ENCODE data around the gene ARL3. TPM values are rescaled to one million over a fixed set of nuclear protein-coding genes. Genes with fewer than 3 reads are reported as not detected.

ARL3 gene
- total RNA-seq, 4 donors from 2014 or later = 1.6 to 3.8 (median 3.2) TPM

DNA sequence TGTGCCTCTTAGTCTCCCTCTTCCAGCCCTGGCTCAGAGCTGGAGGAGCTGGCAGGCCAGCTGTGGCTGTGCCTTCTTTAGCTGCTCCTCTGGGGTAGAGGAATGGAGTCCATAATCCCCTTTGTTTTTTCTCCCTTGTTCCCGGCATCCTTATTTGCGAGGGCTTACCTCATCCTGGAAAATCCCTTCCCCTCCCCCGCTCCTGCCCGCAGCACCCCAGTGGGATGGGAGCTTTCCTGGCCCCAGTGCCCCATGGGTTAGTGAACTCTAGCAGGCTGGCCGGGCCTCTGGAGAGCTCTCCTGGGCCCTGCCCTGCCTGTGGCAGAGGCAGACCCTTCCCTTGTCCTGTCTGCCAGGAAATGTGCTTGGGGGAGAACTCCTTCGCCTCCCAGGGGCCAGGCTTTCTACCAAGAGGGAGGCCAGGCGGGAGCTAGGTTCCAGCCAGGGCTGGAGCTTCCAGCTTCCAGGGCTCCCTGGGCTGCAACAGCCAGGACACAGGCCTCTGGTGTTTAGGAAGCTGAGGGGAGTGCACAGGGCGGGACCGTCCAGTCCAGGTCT lies 86.4 kb downstream of the ARL3 start:
- WGBS, 2 donors = 42 to 58% methylated on average over 9 of the region's 9 CpGs
- peak in 1 of 2 donors; percentile 83 for DNase-seq (ENCODE audit: low spot score in 2 of 2)
- intact Hi-C loops (cut with DNase I; ENCODE audit: low total_unique reads) = no loop called here
- TF ChIP-seq, protein P1, sequence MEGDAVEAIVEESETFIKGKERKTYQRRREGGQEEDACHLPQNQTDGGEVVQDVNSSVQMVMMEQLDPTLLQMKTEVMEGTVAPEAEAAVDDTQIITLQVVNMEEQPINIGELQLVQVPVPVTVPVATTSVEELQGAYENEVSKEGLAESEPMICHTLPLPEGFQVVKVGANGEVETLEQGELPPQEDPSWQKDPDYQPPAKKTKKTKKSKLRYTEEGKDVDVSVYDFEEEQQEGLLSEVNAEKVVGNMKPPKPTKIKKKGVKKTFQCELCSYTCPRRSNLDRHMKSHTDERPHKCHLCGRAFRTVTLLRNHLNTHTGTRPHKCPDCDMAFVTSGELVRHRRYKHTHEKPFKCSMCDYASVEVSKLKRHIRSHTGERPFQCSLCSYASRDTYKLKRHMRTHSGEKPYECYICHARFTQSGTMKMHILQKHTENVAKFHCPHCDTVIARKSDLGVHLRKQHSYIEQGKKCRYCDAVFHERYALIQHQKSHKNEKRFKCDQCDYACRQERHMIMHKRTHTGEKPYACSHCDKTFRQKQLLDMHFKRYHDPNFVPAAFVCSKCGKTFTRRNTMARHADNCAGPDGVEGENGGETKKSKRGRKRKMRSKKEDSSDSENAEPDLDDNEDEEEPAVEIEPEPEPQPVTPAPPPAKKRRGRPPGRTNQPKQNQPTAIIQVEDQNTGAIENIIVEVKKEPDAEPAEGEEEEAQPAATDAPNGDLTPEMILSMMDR (IDR thresholded peaks at IDR 0.05) = no peak
- TF ChIP-seq POLR2A (IDR thresholded peaks at IDR 0.05) = no peak
- no peak overlapping the region for H3K4me3 ChIP-seq (ENCODE audit: low read depth, poor library complexity, severe bottlenecking)

DNA sequence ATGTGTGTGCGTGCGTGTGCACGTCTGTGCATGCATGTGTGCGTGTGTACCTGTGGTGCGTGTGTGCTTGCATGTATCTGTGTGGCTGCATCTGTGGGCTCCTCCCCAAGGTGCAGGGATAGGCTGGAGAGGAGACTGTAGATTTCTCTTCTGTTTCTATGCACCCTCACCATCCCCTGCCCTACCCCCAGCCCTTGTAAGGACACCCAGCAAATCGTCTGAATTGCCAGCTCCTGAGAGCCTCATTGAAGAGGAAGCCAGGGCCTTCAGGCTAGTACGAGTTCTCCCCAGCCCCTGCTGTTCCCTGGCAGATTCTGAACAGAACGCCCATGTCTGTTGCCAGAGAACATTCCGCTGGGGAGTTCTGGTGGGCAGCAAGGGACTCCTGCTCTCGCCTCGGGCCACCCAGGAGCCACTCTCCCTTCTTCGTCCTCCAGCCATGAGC lies 86.9 kb downstream of the ARL3 start:
- TF ChIP-seq POLR2A (IDR thresholded peaks at IDR 0.05) = no peak
- intact Hi-C loops (cut with DNase I; ENCODE audit: low total_unique reads) = no loop called here
- no peak overlapping the region for H3K4me3 ChIP-seq (ENCODE audit: low read depth, poor library complexity, severe bottlenecking)
- 42 to 58% methylated on average over 12 of the region's 12 CpGs for WGBS, 2 donors
- DNase-seq (ENCODE audit: low spot score in 2 of 2) = peak in 1 of 2 donors; percentile 78

DNA sequence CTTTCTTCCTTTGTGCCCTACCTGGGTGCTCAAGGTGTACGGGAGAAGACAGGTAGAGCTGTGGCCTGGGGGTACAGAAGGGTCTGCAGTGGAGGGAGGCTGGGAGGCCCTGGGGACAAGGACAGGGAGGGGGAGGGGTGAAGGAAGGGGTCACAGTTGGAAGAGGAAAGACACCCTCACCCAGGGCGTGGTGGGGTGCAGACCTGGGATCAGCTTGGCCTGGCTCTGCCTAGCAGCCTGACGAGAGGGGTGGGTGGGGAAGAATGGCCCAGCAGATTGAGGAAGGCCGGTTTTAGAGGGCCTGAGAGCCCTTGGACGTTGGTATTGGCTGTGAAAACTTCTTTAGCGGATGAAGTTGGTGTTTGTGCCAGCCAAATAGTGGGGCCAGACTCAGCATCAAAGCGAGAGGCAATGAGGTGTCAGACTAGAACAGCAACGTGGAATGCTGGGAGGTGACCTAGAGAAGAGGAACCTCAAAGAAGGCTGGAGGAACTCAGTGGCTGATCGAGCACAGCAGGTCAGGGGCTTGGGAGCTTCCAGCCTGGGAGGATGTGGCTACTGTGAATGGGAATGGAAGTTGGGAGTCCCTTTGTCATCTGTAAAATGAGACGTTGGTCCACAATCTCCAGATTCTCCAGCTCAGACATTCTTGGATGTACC lies 88.0 kb downstream of the ARL3 start:
- H3K4me3 ChIP-seq (ENCODE audit: low read depth, poor library complexity, severe bottlenecking) = no peak overlapping the region
- WGBS, 2 donors = 83 to 84% methylated on average over 10 of the region's 10 CpGs

DNA sequence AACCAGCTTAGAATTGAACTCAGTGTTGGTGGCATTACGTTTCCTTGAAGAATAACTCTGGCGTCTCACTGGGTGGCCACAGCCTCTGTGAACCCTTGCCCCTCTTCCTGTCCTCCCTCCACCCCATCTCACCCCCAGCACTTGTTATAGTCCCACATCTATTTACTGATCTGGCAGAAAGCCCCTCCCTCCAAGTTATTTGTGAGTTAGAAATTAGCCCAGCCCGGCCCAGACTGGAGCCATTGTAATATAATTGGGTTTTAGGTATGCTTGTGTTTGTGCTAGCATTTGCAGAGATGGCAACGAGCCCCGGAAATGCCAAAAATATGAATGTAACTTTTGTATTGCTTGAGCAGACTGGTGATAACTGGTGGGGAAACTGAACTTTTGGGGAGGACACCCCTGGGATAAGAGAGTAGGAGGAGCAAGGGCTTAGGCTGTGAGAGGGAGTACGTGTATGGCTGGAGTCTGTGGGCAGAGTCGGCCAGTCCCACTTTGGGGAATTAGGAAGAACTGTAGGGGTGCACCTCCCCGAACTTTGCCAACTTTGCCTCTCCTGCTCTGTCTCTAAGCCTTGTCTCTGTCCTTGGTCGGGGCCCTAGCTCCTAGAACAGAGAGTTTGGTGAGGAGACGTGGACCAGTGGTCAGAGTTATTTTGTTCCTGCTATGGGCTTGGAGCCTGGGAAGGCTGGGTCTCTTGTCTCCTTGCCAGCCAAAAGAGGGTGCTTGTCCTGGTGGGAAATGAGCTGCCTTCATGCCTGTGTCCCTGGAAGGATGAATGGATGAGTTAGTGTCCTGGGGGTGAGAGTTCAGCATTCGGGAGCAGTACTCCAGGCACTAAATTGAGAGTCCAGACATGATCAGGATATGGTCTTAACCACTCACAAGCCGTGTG lies 89.2 kb downstream of the ARL3 start:
- intact Hi-C loops (cut with DNase I; ENCODE audit: low total_unique reads) = no loop called here
- no peak for DNase-seq (ENCODE audit: low spot score in 2 of 2)
- 77% methylated on average over 12 of the region's 12 CpGs for WGBS, 2 donors
- H3K4me3 ChIP-seq (ENCODE audit: low read depth, poor library complexity, severe bottlenecking) = no peak overlapping the region
- TF ChIP-seq, protein P1 (IDR thresholded peaks at IDR 0.05) = no peak
- TF ChIP-seq POLR2A (IDR thresholded peaks at IDR 0.05) = no peak

More for the DNA sequence above, 88.0 kb downstream of the ARL3 start:
- TF ChIP-seq POLR2A (IDR thresholded peaks at IDR 0.05) = no peak
- TF ChIP-seq, protein P1 (IDR thresholded peaks at IDR 0.05) = no peak
- intact Hi-C loops (cut with DNase I; ENCODE audit: low total_unique reads) = no loop called here
- DNase-seq (ENCODE audit: low spot score in 2 of 2) = no peak

DNA sequence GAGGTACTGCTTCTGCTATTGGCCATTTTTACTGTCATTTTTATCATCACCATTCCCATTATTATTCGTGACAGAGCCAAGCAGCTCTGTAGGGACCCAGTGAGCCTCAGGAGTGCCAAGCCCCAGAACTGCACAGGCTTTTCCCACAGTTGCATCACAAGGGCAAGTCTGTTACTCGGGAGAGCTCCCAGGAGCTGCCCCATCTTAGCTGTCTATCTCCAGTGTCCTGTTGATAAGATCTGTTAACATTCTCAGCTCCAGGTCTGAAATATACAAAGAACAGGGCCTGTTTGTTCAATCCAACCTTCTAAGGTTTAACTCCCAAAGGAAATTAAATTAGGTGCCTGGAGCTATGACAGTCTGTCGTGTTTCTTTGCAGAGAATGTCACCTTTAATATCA lies 90.1 kb downstream of the ARL3 start:
- intact Hi-C loops (cut with DNase I; ENCODE audit: low total_unique reads) = no loop called here
- 77 to 83% methylated on average over 3 of the region's 3 CpGs for WGBS, 2 donors
- TF ChIP-seq, protein P1 (IDR thresholded peaks at IDR 0.05) = no peak
- no peak for TF ChIP-seq POLR2A (IDR thresholded peaks at IDR 0.05)
- no peak overlapping the region for H3K4me3 ChIP-seq (ENCODE audit: low read depth, poor library complexity, severe bottlenecking)
- no peak for DNase-seq (ENCODE audit: low spot score in 2 of 2)

Other genes starting within 250 kb of the ARL3 start
- 100 to 1,000 TPM in 2 of 4 donors, 10 to 100 TPM in 2; 77.7 to 131 (median 106) TPM for gene ACTR1A, start 211.7 kb downstream of the ARL3 start, total RNA-seq
- gene SUFU, start 210.4 kb downstream of the ARL3 start, total RNA-seq = 10 to 100 TPM; 15.8 to 19.8 (median 18.0) TPM
- 100 to 1,000 TPM in 3 of 4 donors, 10 to 100 TPM in 1; 91.7 to 128 (median 106) TPM for gene TRIM8, start 69.9 kb downstream of the ARL3 start, total RNA-seq
- 1 to 10 TPM in 2 of 4 donors, under 1 TPM in 2; 0.46 to 4.7 (median 1.1) TPM for gene SFXN2, start 239 bp upstream of the ARL3 start, total RNA-seq
- 100 to 1,000 TPM; 144 to 171 (median 163) TPM for gene WBP1L, start 29.6 kb upstream of the ARL3 start, total RNA-seq
- under 1 TPM in 1 of 4 donors, not detected in 3; 0.26 TPM for gene CYP17A1, start 123.0 kb upstream of the ARL3 start, total RNA-seq
- 10 to 100 TPM; 11.7 to 34.5 (median 24.9) TPM for gene BORCS7, start 139.9 kb upstream of the ARL3 start, total RNA-seq
- gene AS3MT, start 155.1 kb upstream of the ARL3 start, total RNA-seq = 1 to 10 TPM; 1.8 to 5.1 (median 3.9) TPM
- 10 to 100 TPM in 3 of 4 donors, 1 to 10 TPM in 1; 9.6 to 21.9 (median 14.5) TPM for gene CNNM2, start 203.9 kb upstream of the ARL3 start, total RNA-seq

Measured in lower leg skin (tissue), 4 donors.